Vagina (tissue), 2 donors: ENCODE results near the gene CPNE9.

Experiments used
- POLR2A ChIP-seq, 2 donors: fragments of 450-650 bp; IDR thresholded peaks; one replicate each; pipeline ENCODE4 v1.6.1; 2017; ENCODE audit warnings: antibody characterized with exemption in 2 of 2, mild to moderate bottlenecking in 2 of 2, moderate library complexity in 2 of 2
- TF ChIP-seq, protein P1 (sequence below), 3 experiments: fragments of 450-650 bp in 2 of 3; fragments of 200-600 bp in 1 of 3; sonication (generic) in 1 of 3; IDR thresholded peaks; one replicate each; pipeline ENCODE4 v1.5.1; 2017 to 2019; ENCODE audit warnings: antibody characterized with exemption in 3 of 3, mild to moderate bottlenecking in 2 of 3, moderate library complexity in 2 of 3

DNA sequence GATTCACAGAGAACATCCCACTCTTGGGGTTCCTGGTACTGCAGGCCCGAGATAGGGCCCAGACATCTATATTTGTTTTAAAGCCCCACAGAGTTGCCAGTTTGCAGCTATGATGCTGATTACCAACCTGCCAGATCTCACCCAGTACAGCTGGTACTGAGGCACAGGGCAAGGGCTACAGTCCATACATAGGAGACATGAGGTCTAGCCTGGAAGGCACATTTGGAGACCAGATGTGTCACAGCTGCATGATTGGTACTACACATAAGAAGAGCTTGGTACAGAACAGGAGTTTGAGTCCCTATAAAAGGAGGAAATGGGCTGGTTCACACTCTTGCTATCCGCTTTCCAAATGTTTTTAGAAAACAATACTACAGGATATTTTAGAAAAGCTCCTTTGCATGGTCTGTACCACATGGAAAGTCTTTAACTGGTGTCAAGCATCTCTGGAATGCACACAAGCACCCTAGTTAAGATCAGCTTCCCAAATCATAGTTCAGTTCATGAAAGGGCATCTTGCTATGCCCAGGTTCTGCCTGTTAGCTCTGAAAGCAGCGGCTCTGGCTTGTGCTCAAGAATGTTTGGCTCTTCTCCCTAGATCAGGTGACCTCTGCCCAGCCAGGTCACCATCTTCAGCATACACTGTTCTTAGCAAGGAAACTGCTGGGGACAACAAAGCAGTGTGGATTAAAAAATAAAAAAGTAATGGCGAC lies 33.8 kb upstream of the CPNE9 start:
- TF ChIP-seq, protein P1, sequence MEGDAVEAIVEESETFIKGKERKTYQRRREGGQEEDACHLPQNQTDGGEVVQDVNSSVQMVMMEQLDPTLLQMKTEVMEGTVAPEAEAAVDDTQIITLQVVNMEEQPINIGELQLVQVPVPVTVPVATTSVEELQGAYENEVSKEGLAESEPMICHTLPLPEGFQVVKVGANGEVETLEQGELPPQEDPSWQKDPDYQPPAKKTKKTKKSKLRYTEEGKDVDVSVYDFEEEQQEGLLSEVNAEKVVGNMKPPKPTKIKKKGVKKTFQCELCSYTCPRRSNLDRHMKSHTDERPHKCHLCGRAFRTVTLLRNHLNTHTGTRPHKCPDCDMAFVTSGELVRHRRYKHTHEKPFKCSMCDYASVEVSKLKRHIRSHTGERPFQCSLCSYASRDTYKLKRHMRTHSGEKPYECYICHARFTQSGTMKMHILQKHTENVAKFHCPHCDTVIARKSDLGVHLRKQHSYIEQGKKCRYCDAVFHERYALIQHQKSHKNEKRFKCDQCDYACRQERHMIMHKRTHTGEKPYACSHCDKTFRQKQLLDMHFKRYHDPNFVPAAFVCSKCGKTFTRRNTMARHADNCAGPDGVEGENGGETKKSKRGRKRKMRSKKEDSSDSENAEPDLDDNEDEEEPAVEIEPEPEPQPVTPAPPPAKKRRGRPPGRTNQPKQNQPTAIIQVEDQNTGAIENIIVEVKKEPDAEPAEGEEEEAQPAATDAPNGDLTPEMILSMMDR (IDR thresholded peaks at IDR 0.05), result no peak
- TF ChIP-seq POLR2A (IDR thresholded peaks at IDR 0.05), result no peak
